ENCODE measurements around the gene HLX.

HLX gene

DNA sequence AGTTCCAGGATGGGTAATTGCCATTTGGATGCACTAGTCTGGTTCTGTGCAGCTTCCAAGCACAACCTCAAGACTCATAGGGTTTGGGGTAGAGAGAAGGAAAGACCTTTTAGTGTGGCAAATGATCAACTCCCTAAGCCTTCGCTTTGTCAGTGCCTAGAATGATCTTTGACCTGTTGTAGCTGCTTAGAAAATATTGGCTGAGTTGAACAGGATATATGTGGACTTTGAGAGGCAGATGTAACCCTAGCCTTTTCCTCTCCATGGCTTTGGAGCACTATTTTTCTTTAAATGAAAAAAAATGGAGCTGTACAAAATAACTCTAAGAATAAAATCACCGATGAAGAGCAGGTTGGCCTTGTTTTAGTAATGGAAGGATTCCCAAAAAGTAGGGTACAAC is 41.7 kb downstream of the HLX start:
- no peaks in the 10 kb centered on the region for H3K27me3 ChIP-seq (ENCODE audit: control insufficient read depth in 1 of 2, insufficient read depth in 2 of 2, low read length in 2 of 2)
- H3K27ac ChIP-seq (ENCODE audit: low read depth, low read length): no peak overlapping the region
- no peaks in the 10 kb centered on the region for H3K9me3 ChIP-seq (ENCODE audit: low read length)
- peaks cover 24% of the 10 kb centered on the region for H3K4me1 ChIP-seq (ENCODE audit: insufficient read depth, low read length)
- H3K4me3 ChIP-seq (ENCODE audit: low read depth in 1 of 2, low read length in 2 of 2): no peak overlapping the region
- H3K9ac ChIP-seq (ENCODE audit: low read length): no peak overlapping the region
- no peaks in the 10 kb centered on the region for H3K36me3 ChIP-seq (ENCODE audit: insufficient read depth, low read length)

- Histone ChIP-seq H3K9ac (ENCODE audit: low read length) (no peak overlapping the region), H3K4me3 (ENCODE audit: low read depth in 1 of 2, low read length in 2 of 2) (no peak overlapping the region), H3K27ac (ENCODE audit: low read depth, low read length) (no peak overlapping the region), H3K36me3 (ENCODE audit: insufficient read depth, low read length) (no peaks in the 10 kb centered on the region), H3K27me3 (ENCODE audit: control insufficient read depth in 1 of 2, insufficient read depth in 2 of 2, low read length in 2 of 2) (no peaks in the 10 kb centered on the region), H3K9me3 (ENCODE audit: low read length) (no peaks in the 10 kb centered on the region), H3K4me1 (ENCODE audit: insufficient read depth, low read length) (peaks cover 24% of the 10 kb centered on the region)
Observed at GRCh38 chr1:220921498-220921897, 42.3 kb downstream of the HLX start.

- H3K4me3 ChIP-seq (ENCODE audit: low read depth in 1 of 2, low read length in 2 of 2): no peak overlapping the region
Observed at GRCh38 chr1:220921971-220922635, 42.9 kb downstream of the HLX start.

DNA sequence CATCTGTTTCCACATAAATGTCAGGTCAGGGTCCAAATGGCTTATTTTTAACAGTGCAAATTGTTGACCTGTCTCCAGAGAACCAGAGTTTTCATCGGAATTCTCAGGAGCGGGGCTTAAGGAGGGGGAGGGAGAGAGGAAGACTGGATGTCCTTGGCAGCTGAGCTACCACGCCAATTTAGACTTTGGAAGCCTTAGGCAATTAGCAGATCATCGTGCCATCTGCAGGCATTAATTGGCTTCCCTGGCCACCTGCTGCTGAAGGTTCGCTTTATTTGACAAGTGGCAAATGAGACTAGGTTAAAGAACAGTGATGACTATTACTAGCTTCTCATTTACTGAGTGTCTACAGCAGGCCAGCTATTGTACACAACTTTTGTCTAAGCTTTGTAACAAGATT is 43.7 kb downstream of the HLX start:
- peaks cover 12% of the 10 kb centered on the region for H3K4me1 ChIP-seq (ENCODE audit: insufficient read depth, low read length)
- H3K36me3 ChIP-seq (ENCODE audit: insufficient read depth, low read length): no peaks in the 10 kb centered on the region
- H3K9ac ChIP-seq (ENCODE audit: low read length): no peak overlapping the region
- no peak overlapping the region for H3K27ac ChIP-seq (ENCODE audit: low read depth, low read length)
- no peaks in the 10 kb centered on the region for H3K9me3 ChIP-seq (ENCODE audit: low read length)
- H3K4me3 ChIP-seq (ENCODE audit: low read depth in 1 of 2, low read length in 2 of 2): no peak overlapping the region
- no peaks in the 10 kb centered on the region for H3K27me3 ChIP-seq (ENCODE audit: control insufficient read depth in 1 of 2, insufficient read depth in 2 of 2, low read length in 2 of 2)

More at GRCh38 chr1:220921971-220922635, 42.9 kb downstream of the HLX start:
- H3K4me1 ChIP-seq (ENCODE audit: insufficient read depth, low read length): peaks cover 18% of the 10 kb centered on the region
- H3K27me3 ChIP-seq (ENCODE audit: control insufficient read depth in 1 of 2, insufficient read depth in 2 of 2, low read length in 2 of 2): no peaks in the 10 kb centered on the region
- H3K9ac ChIP-seq (ENCODE audit: low read length): no peak overlapping the region
- H3K9me3 ChIP-seq (ENCODE audit: low read length): no peaks in the 10 kb centered on the region
- no peak overlapping the region for H3K27ac ChIP-seq (ENCODE audit: low read depth, low read length)
- H3K36me3 ChIP-seq (ENCODE audit: insufficient read depth, low read length): no peaks in the 10 kb centered on the region

DNA sequence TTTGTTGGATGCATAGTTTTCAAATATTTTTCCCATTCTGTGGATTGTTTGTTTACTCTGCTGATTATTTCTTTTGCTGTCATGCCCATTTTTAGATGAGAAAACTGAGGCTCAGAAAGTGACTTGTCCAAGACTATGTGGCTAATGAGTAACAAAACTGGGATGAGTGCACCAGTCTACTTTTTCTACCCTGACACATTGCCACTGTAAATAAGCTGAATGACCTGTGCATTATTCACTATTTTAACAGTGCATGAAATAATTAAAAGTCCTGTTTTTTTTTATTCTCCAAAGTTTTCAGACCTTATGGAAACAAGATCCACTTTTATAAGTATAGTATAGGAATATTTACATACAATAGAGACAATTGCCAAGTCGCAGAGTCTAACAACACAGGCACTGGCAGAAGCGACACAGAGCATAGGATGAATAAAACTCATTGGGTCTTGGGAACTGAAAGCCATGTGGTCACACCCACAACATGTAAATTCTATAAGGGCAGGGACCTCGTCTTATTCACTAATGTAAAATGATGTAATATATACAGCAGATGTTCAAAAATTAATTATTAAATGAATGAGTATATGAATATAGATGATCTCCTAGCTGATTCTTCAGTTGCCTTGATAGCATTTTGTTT is 45.2 kb downstream of the HLX start:
- Histone ChIP-seq H3K9ac (ENCODE audit: low read length) (no peak overlapping the region), H3K36me3 (ENCODE audit: insufficient read depth, low read length) (no peaks in the 10 kb centered on the region), H3K9me3 (ENCODE audit: low read length) (no peaks in the 10 kb centered on the region), H3K27ac (ENCODE audit: low read depth, low read length) (no peak overlapping the region), H3K4me1 (ENCODE audit: insufficient read depth, low read length) (peaks cover 12% of the 10 kb centered on the region), H3K4me3 (ENCODE audit: low read depth in 1 of 2, low read length in 2 of 2) (no peak overlapping the region), H3K27me3 (ENCODE audit: control insufficient read depth in 1 of 2, insufficient read depth in 2 of 2, low read length in 2 of 2) (no peaks in the 10 kb centered on the region)

DNA sequence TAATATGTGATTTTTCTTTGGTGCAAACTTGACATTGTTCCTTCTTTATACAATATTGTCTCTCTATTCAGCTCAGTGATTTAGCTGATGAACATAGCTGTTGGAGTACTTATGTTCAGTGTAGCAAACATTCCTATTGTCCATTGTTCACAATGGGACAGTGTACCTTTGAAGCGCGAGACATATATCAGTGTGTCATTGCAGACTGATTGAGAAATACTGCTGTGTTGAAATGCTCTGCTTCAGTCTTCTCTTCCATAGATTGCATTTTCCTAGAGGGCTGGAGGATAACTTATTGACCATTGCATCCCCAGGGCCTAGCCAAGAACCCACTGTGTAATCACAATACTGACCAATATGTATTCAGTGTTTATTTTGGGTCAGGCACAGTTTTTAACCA is 46.5 kb downstream of the HLX start:
- H3K27me3 ChIP-seq (ENCODE audit: control insufficient read depth in 1 of 2, insufficient read depth in 2 of 2, low read length in 2 of 2): no peaks in the 10 kb centered on the region
- no peaks in the 10 kb centered on the region for H3K9me3 ChIP-seq (ENCODE audit: low read length)
- H3K4me3 ChIP-seq (ENCODE audit: low read depth in 1 of 2, low read length in 2 of 2): no peak overlapping the region
- peaks cover 15% of the 10 kb centered on the region for H3K4me1 ChIP-seq (ENCODE audit: insufficient read depth, low read length)
- H3K9ac ChIP-seq (ENCODE audit: low read length): no peak overlapping the region
- H3K27ac ChIP-seq (ENCODE audit: low read depth, low read length): no peak overlapping the region
- no peaks in the 10 kb centered on the region for H3K36me3 ChIP-seq (ENCODE audit: insufficient read depth, low read length)

DNA sequence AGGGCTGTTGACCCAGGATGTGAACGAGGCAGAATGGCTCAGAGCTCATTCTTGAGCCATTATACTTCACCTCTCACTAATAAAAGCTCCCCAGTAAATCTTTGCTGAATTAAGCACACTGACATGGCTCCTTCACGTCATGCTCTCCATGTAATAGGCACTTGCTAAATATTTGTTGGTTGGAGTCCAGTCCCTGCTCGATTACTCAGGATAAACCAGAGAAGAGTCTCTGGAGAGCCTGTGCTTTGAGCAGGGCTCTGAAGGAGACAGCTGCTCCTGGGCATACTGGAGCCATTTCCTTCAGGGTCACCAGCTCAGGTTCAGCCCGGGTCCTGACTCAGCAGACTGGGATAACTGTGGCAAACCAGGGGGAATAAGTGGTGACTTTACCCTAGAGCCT is 46.9 kb downstream of the HLX start:
- H3K36me3 ChIP-seq (ENCODE audit: insufficient read depth, low read length): no peaks in the 10 kb centered on the region

DNA sequence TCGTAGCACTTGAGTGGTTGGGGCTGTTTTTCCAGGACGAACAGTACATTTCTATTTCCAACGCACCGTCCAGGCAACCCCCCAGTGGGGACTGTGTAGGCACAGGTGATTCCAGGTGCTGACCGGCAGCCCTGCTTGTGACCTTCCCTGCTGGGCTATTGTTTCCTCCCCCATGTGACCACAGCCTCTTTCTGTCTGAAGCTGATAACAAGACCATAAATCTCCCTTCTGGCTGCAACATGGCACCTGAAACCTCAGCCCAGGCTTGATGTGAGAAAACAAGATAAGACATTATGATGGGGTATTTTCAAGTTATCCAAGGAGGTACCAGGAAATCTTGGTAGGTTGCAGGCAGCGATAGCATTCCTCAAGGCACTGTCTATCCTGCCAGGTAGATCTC is 48.2 kb downstream of the HLX start:
- Histone ChIP-seq H3K27ac (ENCODE audit: low read depth, low read length) (no peak overlapping the region), H3K9ac (ENCODE audit: low read length) (no peak overlapping the region), H3K27me3 (ENCODE audit: control insufficient read depth in 1 of 2, insufficient read depth in 2 of 2, low read length in 2 of 2) (no peaks in the 10 kb centered on the region), H3K4me3 (ENCODE audit: low read depth in 1 of 2, low read length in 2 of 2) (no peak overlapping the region), H3K36me3 (ENCODE audit: insufficient read depth, low read length) (no peaks in the 10 kb centered on the region), H3K4me1 (ENCODE audit: insufficient read depth, low read length) (peaks cover 20% of the 10 kb centered on the region), H3K9me3 (ENCODE audit: low read length) (no peaks in the 10 kb centered on the region)

More for the DNA sequence above, 46.9 kb downstream of the HLX start:
- no peaks in the 10 kb centered on the region for H3K27me3 ChIP-seq (ENCODE audit: control insufficient read depth in 1 of 2, insufficient read depth in 2 of 2, low read length in 2 of 2)
- H3K4me1 ChIP-seq (ENCODE audit: insufficient read depth, low read length): peaks cover 15% of the 10 kb centered on the region
- H3K4me3 ChIP-seq (ENCODE audit: low read depth in 1 of 2, low read length in 2 of 2): no peak overlapping the region
- no peaks in the 10 kb centered on the region for H3K9me3 ChIP-seq (ENCODE audit: low read length)
- H3K9ac ChIP-seq (ENCODE audit: low read length): no peak overlapping the region
- H3K27ac ChIP-seq (ENCODE audit: low read depth, low read length): no peak overlapping the region

- no peak overlapping the region for H3K27ac ChIP-seq (ENCODE audit: low read depth, low read length)
- no peaks in the 10 kb centered on the region for H3K9me3 ChIP-seq (ENCODE audit: low read length)
- H3K4me1 ChIP-seq (ENCODE audit: insufficient read depth, low read length): peaks cover 20% of the 10 kb centered on the region
- no peak overlapping the region for H3K4me3 ChIP-seq (ENCODE audit: low read depth in 1 of 2, low read length in 2 of 2)
- H3K9ac ChIP-seq (ENCODE audit: low read length): no peak overlapping the region
- H3K36me3 ChIP-seq (ENCODE audit: insufficient read depth, low read length): no peaks in the 10 kb centered on the region
- H3K27me3 ChIP-seq (ENCODE audit: control insufficient read depth in 1 of 2, insufficient read depth in 2 of 2, low read length in 2 of 2): no peaks in the 10 kb centered on the region
Observed at GRCh38 chr1:220928320-220928719, 49.1 kb downstream of the HLX start.

DNA sequence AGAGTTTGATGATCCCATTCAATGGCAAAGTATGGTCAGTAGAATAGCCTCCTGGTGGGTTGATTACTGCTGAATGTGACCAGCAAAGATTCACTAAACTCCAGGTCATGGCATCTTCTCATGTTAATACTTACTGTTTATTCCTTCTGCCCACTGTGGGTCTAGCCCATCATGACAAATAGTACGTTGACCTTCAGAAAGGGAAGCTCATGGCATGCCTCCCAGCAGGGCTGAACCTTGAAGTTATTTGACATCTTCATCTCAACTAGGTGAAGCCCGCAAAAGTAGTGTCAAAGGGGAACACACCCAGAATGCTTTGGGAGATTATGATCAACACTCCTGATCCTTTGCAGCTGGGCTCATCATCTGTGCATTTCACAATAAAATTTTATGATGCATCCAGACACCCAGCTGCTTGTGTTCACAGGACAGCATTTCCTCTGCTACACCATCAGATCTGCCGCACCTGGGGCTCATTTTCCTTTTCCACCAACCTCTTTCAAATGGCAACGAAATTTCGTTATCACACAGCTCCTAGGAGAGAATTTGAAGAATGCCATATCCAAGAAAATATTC is 49.6 kb downstream of the HLX start:
- no peaks in the 10 kb centered on the region for H3K9me3 ChIP-seq (ENCODE audit: low read length)
- H3K36me3 ChIP-seq (ENCODE audit: insufficient read depth, low read length): no peaks in the 10 kb centered on the region
- no peak overlapping the region for H3K27ac ChIP-seq (ENCODE audit: low read depth, low read length)
- peaks cover 20% of the 10 kb centered on the region for H3K4me1 ChIP-seq (ENCODE audit: insufficient read depth, low read length)
- H3K4me3 ChIP-seq (ENCODE audit: low read depth in 1 of 2, low read length in 2 of 2): no peak overlapping the region
- H3K9ac ChIP-seq (ENCODE audit: low read length): no peak overlapping the region
- no peaks in the 10 kb centered on the region for H3K27me3 ChIP-seq (ENCODE audit: control insufficient read depth in 1 of 2, insufficient read depth in 2 of 2, low read length in 2 of 2)

DNA sequence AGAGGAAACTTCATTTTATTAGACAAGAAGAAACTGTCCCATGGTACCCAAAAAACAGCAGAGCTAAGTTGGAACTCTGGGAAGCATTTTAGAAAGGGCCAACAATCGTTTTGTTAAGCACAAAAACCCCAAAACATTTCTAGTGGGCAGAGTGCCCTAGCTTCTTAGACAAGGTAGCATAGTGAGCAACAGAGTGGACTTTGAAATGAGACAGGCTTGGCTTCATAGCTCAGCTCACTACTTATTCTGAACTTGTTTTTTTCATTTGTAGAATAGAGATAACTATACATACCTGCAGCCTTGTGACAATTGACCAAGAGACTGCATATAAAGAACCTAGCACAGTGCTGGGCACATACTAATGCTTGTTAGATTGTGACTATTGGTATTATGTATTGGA is 50.1 kb downstream of the HLX start:
- H3K4me3 ChIP-seq (ENCODE audit: low read depth in 1 of 2, low read length in 2 of 2): no peak overlapping the region
- no peak overlapping the region for H3K9ac ChIP-seq (ENCODE audit: low read length)
- H3K27ac ChIP-seq (ENCODE audit: low read depth, low read length): no peak overlapping the region
- H3K4me1 ChIP-seq (ENCODE audit: insufficient read depth, low read length): peaks cover 20% of the 10 kb centered on the region
- H3K36me3 ChIP-seq (ENCODE audit: insufficient read depth, low read length): no peaks in the 10 kb centered on the region
- H3K27me3 ChIP-seq (ENCODE audit: control insufficient read depth in 1 of 2, insufficient read depth in 2 of 2, low read length in 2 of 2): no peaks in the 10 kb centered on the region
- H3K9me3 ChIP-seq (ENCODE audit: low read length): no peaks in the 10 kb centered on the region
